ENCODE data around the gene KCNK15. TPM values are rescaled to one million over a fixed set of nuclear protein-coding genes. Genes with fewer than 3 reads are reported as not detected.
"Not testable (repeated sequence)": the region's sequence is repeated elsewhere in the genome, so short reads cannot be mapped to it uniquely, and the experiment has no call there.

The KCNK15 gene
- total RNA-seq, 1 donor from 2014 or later = not detected

- H3K36me3 Mint-ChIP-seq (ENCODE audit: low read depth) = no peaks in the 10 kb centered on the region
- TF ChIP-seq CTCF (conservative IDR thresholded peaks at IDR 0.05) = no peak
- no peak for DNase-seq (ENCODE audit: low read depth, low spot score)
- no peaks in the 10 kb centered on the region for H3K4me1 Mint-ChIP-seq
- H3K27ac Mint-ChIP-seq (ENCODE audit: unreplicated experiment) = no peak overlapping the region
- no peak overlapping the region for H3K4me3 Mint-ChIP-seq
- no peaks in the 10 kb centered on the region for H3K9me3 Mint-ChIP-seq
- H3K27me3 Mint-ChIP-seq (ENCODE audit: low read depth) = peaks cover 7% of the 10 kb centered on the region
These were observed 12.8 kb downstream of the KCNK15 start for GRCh38 chr20:44758247-44759101.

GRCh38 chr20:44759595-44759994 lies 13.9 kb downstream of the KCNK15 start:
- Mint-ChIP-seq H3K27ac (ENCODE audit: unreplicated experiment) (no peak overlapping the region), H3K9me3 (no peaks in the 10 kb centered on the region), H3K36me3 (ENCODE audit: low read depth) (no peaks in the 10 kb centered on the region), H3K4me3 (no peak overlapping the region), H3K27me3 (ENCODE audit: low read depth) (peaks cover 7% of the 10 kb centered on the region), H3K4me1 (no peaks in the 10 kb centered on the region)
- DNase-seq (ENCODE audit: low read depth, low spot score) = no peak
- no peak for TF ChIP-seq CTCF (conservative IDR thresholded peaks at IDR 0.05)

GRCh38 chr20:44761423-44761822 lies 15.8 kb downstream of the KCNK15 start:
- H3K4me1 Mint-ChIP-seq = peaks cover 4% of the 10 kb centered on the region
- no peak overlapping the region for H3K27ac Mint-ChIP-seq (ENCODE audit: unreplicated experiment)
- H3K36me3 Mint-ChIP-seq (ENCODE audit: low read depth) = no peaks in the 10 kb centered on the region
- H3K27me3 Mint-ChIP-seq (ENCODE audit: low read depth) = peaks cover 16% of the 10 kb centered on the region
- H3K4me3 Mint-ChIP-seq = no peak overlapping the region
- no peaks in the 10 kb centered on the region for H3K9me3 Mint-ChIP-seq
- no peak for TF ChIP-seq CTCF (conservative IDR thresholded peaks at IDR 0.05)
- no peak for DNase-seq (ENCODE audit: low read depth, low spot score)

DNA sequence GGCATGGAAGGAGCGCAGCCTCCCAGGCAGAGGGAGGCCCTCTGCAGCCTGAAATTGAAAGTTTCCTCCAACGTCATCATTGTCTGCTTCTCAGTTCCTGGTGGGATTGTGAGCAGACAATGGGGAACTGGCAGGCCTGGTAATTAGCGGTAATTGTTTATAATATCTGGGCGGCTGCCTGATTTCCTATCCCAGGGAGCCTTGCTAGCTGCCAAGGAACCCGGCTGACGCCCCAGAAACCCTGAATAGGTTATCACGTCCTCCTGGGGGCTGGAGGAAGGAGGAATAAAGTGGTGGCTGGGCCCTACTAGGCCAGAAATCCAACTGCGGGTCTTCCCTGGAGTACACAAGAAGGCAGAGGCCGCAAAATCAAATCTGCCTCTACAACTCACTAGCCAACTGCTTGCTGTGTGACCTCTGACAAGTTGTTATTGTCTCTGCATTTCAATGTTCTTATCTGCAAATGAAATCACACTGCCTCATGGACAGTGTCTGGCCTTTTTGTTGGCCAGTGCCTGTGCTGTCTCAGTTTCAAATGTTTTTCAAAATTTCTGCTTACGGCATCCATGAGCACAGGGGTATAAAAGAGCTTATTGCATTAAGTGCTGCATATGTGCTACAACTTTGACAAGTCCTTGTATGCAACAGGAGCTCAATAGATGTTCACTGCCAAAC lies 16.9 kb downstream of the KCNK15 start:
- H3K4me3 Mint-ChIP-seq = no peak overlapping the region
- no peak for DNase-seq (ENCODE audit: low read depth, low spot score)
- no peaks in the 10 kb centered on the region for H3K9me3 Mint-ChIP-seq
- TF ChIP-seq CTCF (conservative IDR thresholded peaks at IDR 0.05) = no peak
- peaks cover 4% of the 10 kb centered on the region for H3K4me1 Mint-ChIP-seq
- no peak overlapping the region for H3K27ac Mint-ChIP-seq (ENCODE audit: unreplicated experiment)
- no peaks in the 10 kb centered on the region for H3K36me3 Mint-ChIP-seq (ENCODE audit: low read depth)
- peaks cover 16% of the 10 kb centered on the region for H3K27me3 Mint-ChIP-seq (ENCODE audit: low read depth)

DNA sequence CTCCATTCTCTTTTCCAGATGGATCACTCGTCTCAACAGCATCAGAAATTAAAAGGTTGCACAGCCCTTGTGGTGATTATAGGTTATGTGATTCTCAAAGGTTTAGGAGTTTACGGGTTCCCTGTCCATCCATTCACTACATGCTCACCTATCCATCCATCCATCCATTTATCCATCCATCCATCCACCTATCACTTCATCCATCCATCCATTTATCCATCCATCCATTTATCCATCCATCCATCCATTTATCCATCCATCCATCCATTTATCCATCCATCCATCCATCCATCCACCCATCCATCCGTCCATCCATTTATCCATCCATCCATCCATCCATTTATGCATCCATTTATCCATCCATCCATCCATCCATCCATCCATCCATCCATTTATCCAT lies 18.1 kb downstream of the KCNK15 start:
- not testable (repeated sequence) for DNase-seq (ENCODE audit: low read depth, low spot score); H3K9me3 Mint-ChIP-seq; H3K36me3 Mint-ChIP-seq (ENCODE audit: low read depth); H3K4me1 Mint-ChIP-seq; H3K27ac Mint-ChIP-seq (ENCODE audit: unreplicated experiment); H3K4me3 Mint-ChIP-seq
- H3K27me3 Mint-ChIP-seq (ENCODE audit: low read depth) = peaks cover 16% of the 10 kb centered on the region

GRCh38 chr20:44765091-44765490 lies 19.4 kb downstream of the KCNK15 start:
- Mint-ChIP-seq H3K9me3 (no peaks in the 10 kb centered on the region), H3K4me1 (peaks cover 4% of the 10 kb centered on the region), H3K27me3 (ENCODE audit: low read depth) (peaks cover 19% of the 10 kb centered on the region), H3K4me3 (no peak overlapping the region), H3K36me3 (ENCODE audit: low read depth) (no peaks in the 10 kb centered on the region), H3K27ac (ENCODE audit: unreplicated experiment) (no peak overlapping the region)
- TF ChIP-seq CTCF (conservative IDR thresholded peaks at IDR 0.05) = no peak
- no peak for DNase-seq (ENCODE audit: low read depth, low spot score)
